ENCODE data around the gene WASHC4.
"Not testable (repeated sequence)": the region's sequence is repeated elsewhere in the genome, so short reads cannot be mapped to it uniquely, and the experiment has no call there.

WASHC4 gene

GRCh38 chr12:105164068-105164467, 56.5 kb downstream of the WASHC4 start:
- DNase-seq (ENCODE audit: low read depth), result no peak

- no peak for DNase-seq (ENCODE audit: low read depth)
Observed at GRCh38 chr12:105166736-105167135, 59.2 kb downstream of the WASHC4 start.

- peak; percentile 14 for DNase-seq (ENCODE audit: low read depth)
Observed at GRCh38 chr12:105167346-105167745, 59.8 kb downstream of the WASHC4 start.

- no peak for DNase-seq (ENCODE audit: low read depth)
Observed at GRCh38 chr12:105168006-105168405, 60.5 kb downstream of the WASHC4 start.

GRCh38 chr12:105170139-105170538, 62.6 kb downstream of the WASHC4 start:
- no peak for DNase-seq (ENCODE audit: low read depth)

- DNase-seq (ENCODE audit: low read depth), result no peak
Observed at GRCh38 chr12:105171691-105172436, 64.3 kb downstream of the WASHC4 start.

- no peak for DNase-seq (ENCODE audit: low read depth)
Observed at GRCh38 chr12:105175397-105175990, 68.0 kb downstream of the WASHC4 start.

GRCh38 chr12:105177208-105177607, 69.7 kb downstream of the WASHC4 start:
- DNase-seq (ENCODE audit: low read depth), result no peak

GRCh38 chr12:105179114-105179513, 71.6 kb downstream of the WASHC4 start:
- not testable (repeated sequence) for DNase-seq (ENCODE audit: low read depth)

GRCh38 chr12:105183406-105183805, 75.9 kb downstream of the WASHC4 start:
- DNase-seq (ENCODE audit: low read depth), result not testable (repeated sequence)

GRCh38 chr12:105183976-105184375, 76.4 kb downstream of the WASHC4 start:
- DNase-seq (ENCODE audit: low read depth), result not testable (repeated sequence)

GRCh38 chr12:105189293-105189692, 81.8 kb downstream of the WASHC4 start:
- no peak for DNase-seq (ENCODE audit: low read depth)

GRCh38 chr12:105190530-105190929, 83.0 kb downstream of the WASHC4 start:
- DNase-seq (ENCODE audit: low read depth), result no peak

- DNase-seq (ENCODE audit: low read depth), result no peak
Observed at GRCh38 chr12:105192624-105193225, 85.2 kb downstream of the WASHC4 start.

GRCh38 chr12:105194947-105195346, 87.4 kb downstream of the WASHC4 start:
- DNase-seq (ENCODE audit: low read depth), result no peak

- no peak for DNase-seq (ENCODE audit: low read depth)
Observed at GRCh38 chr12:105196090-105196489, 88.6 kb downstream of the WASHC4 start.

GRCh38 chr12:105198961-105199360, 91.4 kb downstream of the WASHC4 start:
- no peak for DNase-seq (ENCODE audit: low read depth)

GRCh38 chr12:105200385-105200784, 92.9 kb downstream of the WASHC4 start:
- DNase-seq (ENCODE audit: low read depth), result no peak

- no peak for DNase-seq (ENCODE audit: low read depth)
Observed at GRCh38 chr12:105201299-105201698, 93.8 kb downstream of the WASHC4 start.

- no peak for DNase-seq (ENCODE audit: low read depth)
Observed at GRCh38 chr12:105202202-105202601, 94.7 kb downstream of the WASHC4 start.

GRCh38 chr12:105204127-105204526, 96.6 kb downstream of the WASHC4 start:
- DNase-seq (ENCODE audit: low read depth), result no peak

- peak; percentile 52 for DNase-seq (ENCODE audit: low read depth)
Observed at GRCh38 chr12:105204916-105205315, 97.4 kb downstream of the WASHC4 start.

GRCh38 chr12:105205322-105206048, 98.0 kb downstream of the WASHC4 start:
- no peak for DNase-seq (ENCODE audit: low read depth)

Measured in fibroblast of the conjunctiva (primary cell).